ENCODE measurements around the gene AZIN2.
"Not testable (repeated sequence)": the region's sequence is repeated elsewhere in the genome, so short reads cannot be mapped to it uniquely, and the experiment has no call there.

AZIN2 gene

DNA sequence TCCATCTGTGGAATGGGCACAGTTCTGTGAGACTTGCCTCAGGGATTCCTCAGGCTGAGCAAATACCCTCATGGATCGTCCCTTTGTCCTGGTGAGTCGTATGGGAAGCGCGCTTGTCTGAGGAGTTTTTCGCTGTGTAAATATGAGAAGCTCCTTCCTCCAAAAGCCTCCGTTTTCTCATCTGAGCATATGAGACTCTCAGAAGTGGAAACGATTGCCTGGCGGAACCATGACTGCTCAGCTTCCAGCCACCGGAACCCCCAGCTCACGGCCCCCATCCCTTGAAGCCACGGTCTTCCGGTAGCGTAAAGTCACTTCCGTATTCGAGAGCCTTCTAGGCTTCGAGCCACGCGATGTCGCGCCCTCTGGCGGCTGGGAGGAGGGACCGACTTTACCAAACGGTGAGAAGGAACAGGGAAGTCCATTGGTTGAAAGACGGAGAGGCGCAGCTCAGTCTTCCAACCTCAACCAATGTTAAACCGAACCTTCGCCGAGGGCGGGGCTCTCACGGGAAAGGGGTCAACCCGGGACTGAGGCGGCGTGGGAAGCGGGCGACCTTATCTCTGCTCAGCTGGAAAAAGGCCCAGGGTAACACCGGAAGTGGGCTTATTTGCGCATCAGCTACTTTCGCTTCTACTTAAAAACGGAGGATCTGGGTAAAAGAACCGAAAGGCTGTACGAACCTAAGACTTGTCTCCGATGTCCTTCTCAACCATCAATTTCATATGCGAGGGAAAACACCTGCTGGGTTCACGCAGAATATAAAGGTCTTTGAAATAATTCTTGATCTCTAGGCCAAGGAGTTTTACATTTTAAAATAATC lies 46.3 kb downstream of the AZIN2 start:
- peak; percentile 98 for DNase-seq (ENCODE audit: low read depth)

GRCh38 chr1:33128781-33129180 lies 47.8 kb downstream of the AZIN2 start:
- DNase-seq (ENCODE audit: low read depth): no peak

- no peak for DNase-seq (ENCODE audit: low read depth)
These were observed 49.3 kb downstream of the AZIN2 start for GRCh38 chr1:33130297-33130696.

DNA sequence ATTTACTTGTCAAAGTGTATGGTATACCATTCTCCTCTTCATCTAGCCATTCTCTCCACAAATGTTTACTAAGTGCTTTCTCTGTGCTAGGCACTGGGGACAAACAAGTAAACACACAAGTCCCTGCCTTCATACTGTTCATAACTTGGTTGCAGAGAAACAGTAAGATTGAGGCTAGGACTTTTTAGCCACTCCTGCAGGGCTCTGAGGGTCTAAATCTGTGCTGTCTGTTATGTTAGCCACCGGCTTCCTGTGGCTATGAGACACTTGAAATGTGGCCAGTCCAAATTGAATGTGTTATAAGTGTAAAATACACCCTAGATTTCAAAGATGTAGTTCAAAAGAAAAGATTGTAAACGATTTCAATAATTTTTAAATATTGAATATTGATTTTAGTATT lies 50.2 kb downstream of the AZIN2 start:
- no peak for DNase-seq (ENCODE audit: low read depth)

DNA sequence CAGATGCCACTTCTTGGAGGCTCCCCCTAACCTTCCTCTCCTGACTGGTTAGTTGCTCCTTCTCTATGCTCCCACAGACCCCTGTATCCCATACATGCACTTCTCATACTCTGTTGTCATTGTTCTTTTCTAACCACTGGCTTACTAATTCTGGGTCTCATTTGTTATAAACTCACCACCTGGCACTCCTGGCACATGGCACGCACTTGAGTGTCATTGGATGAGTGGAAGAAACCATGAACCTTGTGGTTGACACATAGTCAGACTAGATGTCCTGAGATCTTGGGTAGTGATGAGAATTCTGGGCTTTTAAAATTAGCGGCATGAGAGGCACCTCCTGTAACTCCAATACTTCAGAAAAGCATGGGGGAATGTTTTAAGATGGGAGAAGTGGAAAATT lies 51.6 kb downstream of the AZIN2 start:
- no peak for DNase-seq (ENCODE audit: low read depth)

- DNase-seq (ENCODE audit: low read depth): no peak
These were observed 52.6 kb downstream of the AZIN2 start for GRCh38 chr1:33133478-33134105.

GRCh38 chr1:33136041-33136440 lies 55.1 kb downstream of the AZIN2 start:
- DNase-seq (ENCODE audit: low read depth): not testable (repeated sequence)

- no peak for DNase-seq (ENCODE audit: low read depth)
These were observed 56.8 kb downstream of the AZIN2 start for GRCh38 chr1:33137800-33138199.

DNA sequence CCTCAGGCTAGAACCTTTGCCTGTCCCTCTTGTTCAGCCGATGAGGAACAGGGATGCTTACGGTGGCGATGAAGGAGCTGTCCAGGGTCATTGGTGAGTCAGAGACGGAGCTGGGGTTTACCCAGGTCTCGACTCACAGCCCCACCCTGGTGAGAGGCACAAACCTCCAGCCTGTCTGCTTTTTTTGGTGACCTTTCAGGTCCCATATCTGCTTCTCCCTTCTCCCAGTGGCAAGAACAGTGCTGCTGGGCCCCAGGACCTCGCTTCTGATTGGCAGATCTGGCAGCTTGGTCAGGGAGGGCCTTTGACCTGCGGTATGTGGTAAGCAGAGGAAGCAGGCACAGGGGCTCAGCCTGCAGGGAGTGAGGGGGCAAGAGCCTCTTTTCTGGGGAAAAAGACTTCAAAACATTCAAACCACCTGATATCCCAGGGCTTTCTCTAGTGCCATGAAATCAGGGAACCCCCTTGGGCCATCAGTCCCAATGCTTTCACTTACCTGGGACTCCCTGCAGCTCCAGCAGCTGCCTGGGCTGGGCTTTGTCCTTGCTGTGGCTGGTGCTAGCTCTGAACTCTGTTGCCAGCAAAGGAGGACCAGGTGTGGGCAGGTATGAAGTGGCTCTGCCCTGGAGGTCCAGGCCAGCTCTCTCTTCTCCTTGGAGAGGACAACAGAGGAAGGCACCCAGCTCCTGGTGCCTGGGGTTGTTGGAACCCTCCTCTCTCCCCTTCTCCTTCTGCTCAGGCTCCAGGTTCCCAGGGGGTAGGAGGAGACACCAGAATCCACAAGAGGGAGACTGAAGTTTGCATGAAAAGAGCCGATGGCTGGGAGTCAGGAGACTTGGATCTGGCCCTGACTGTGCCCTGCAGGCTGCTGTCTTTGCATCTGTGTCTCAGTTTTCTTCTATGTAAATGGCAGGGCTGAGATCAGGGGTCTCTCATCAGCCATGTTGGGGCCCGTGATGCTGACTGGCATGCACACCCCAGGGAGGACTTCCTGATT lies 59.5 kb downstream of the AZIN2 start:
- DNase-seq (ENCODE audit: low read depth): no peak

DNA sequence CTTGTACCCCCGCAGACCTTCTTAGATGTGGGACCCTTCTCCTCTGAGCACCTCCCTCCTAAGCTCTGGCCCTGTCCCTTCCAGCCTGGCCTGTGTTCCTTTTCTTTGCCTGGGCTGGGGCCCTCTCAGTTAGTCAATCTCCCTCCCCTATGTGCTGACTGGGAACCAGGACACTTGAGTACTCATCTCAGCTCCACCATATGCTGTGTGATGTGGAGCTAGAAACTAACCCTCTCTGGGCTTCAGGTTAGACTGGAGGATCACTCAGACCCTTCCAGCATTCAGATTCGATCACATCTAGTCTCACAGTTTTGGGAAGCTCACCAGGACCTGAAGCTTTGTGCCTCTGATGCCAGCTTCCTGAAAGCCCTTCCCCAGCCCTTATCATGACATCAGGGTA lies 60.3 kb downstream of the AZIN2 start:
- DNase-seq (ENCODE audit: low read depth): no peak

DNA sequence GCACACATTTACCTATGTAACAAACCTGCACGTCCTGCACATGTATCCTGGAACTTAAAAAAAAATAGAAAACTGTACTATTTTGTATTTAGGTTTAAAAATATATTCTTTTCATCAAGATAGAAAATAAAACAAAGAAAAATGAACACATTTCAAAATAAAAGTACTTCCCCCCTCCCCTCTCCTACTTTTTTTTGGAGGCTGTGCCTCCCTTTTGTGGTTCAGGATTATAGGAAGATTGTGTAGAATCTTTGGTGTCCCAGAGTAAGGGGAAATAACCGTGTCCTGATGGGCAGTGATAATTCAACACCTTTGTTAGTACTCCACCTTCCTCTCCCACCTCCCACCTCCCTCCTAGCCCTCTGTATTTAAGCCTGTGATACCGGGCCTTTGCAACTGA lies 60.8 kb downstream of the AZIN2 start:
- no peak for DNase-seq (ENCODE audit: low read depth)

- DNase-seq (ENCODE audit: low read depth): no peak
These were observed 61.6 kb downstream of the AZIN2 start for GRCh38 chr1:33142483-33143064.

GRCh38 chr1:33143176-33143575 lies 62.2 kb downstream of the AZIN2 start:
- peak; percentile 45 for DNase-seq (ENCODE audit: low read depth)

GRCh38 chr1:33143698-33144097 lies 62.7 kb downstream of the AZIN2 start:
- no peak for DNase-seq (ENCODE audit: low read depth)

- DNase-seq (ENCODE audit: low read depth): no peak
These were observed 65.0 kb downstream of the AZIN2 start for GRCh38 chr1:33146003-33146402.

DNA sequence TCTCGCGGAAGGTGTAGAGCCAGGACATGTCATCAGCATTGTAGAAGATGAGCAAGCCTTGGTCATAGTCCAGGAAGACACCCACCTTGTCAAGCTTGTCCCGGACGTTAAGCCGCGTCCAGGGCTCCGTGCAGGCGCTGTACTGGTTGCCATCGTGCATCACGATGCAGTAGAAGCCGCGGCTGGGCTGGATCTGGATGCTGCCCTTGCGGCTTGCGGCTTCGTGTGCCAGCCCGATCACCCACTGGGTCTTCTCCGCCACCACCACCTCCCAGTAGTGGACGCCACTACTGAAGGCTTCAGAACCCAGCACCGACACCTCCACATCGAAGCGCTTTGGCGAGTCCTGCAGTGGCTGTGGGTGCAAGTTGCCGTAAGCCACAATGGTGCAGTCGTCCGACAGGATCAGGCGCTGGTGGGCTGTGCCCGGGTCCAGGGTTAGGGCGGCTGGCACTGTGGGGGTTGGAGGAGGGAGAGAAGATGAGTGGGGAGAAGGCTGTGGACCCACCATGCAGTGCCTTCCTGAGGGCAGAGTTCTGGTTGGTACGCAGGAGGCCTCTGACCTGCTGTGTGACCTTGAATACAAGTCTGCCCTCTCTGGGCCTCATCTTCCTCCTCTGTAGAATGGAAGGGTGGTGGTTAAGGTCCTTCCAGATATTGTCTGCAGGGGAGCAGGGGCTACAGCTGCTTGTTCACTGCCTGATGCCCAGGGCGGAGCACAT lies 66.5 kb downstream of the AZIN2 start:
- no peak for DNase-seq (ENCODE audit: low read depth)

DNA sequence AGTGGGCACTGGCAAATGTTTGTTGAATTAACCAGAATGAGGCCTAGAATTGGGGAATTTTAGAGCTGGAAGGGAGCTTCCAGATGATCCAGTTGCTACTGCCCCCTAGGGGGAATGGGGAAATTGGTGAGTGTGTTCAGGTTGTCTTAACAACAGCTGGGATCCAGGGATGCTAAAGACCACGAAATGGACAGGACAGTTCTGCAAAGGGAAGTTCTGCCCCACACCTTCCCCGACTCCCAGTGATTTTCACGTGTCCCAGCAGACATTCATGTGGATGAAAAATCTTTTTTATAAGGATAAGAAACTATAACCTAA lies 67.0 kb downstream of the AZIN2 start:
- DNase-seq (ENCODE audit: low read depth): no peak

GRCh38 chr1:33148615-33149014 lies 67.7 kb downstream of the AZIN2 start:
- no peak for DNase-seq (ENCODE audit: low read depth)

DNA sequence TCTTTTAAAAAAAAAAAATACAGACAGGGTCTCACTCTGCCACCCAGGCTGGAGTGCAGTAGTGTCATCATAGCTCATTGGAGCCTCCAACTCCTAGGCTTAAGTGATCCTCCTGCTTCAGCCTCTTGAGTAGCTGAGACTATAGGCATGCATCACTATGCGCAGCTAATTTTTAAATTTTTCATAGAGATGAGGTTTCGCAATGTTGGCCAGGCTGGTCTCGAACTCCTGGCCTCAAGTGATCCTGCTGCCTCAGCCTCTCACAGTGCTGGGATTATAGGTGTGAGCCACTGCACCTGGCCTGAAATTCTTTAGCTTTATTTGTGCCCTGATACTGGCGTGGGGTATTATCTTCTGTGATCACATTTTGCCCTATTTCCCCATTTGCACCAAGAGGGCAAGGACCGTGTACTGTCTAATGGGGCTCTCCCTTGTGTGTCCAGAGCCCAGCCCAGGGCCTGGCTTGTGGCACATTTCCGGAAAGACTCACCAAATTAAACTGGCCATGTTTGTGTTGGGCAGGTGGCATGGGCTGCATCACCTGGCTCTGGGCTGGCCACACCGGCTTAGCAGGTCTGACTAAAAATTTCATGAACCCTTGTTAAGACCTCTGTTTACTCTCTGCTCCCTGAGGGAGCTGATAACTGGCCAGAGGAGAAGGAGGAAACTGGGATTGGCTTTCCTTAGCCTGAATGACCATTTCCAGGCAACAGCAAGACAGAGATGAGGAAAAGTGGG lies 68.7 kb downstream of the AZIN2 start:
- no peak for DNase-seq (ENCODE audit: low read depth)

- no peak for DNase-seq (ENCODE audit: low read depth)
These were observed 69.6 kb downstream of the AZIN2 start for GRCh38 chr1:33150522-33150921.

DNA sequence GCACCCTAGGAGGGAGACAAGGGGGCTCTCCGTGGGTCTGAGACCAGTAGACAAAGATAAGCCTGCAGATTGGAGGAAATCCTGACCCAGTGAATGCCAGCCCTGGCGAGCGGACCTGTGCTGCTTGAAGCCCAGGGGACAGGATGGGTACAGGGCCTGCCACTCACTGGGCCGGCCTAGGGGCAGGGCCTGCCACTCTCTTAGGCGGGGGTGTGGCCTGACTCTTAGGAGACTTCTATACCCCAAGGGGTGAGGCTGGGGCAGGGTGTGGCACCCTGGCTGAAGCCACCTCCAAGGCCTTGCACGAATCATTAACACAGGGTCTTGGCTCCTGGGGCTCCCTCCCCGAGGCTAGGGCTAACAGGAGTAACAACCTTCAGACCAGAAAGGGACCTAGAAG lies 70.2 kb downstream of the AZIN2 start:
- DNase-seq (ENCODE audit: low read depth): no peak
